Endothelial cell (in vitro differentiated cells): Measurements from ENCODE around the gene PCP2. TPM values are rescaled to one million over a fixed set of nuclear protein-coding genes. Genes with fewer than 3 reads are reported as not detected.

Source experiments
- DNase-seq: peaks from one replicate; pipeline ENCODE4 v3.0.0; 2021; ENCODE audit warnings: low spot score
- H3K27ac Mint-ChIP-seq: one replicate; pipeline ENCODE4 v1.8.0; 2021; ENCODE audit warnings: mixed read lengths, inconsistent platforms; ENCODE audit not compliant: unreplicated experiment
- H3K27me3 Mint-ChIP-seq: one replicate; pipeline ENCODE4 v1.8.0; 2021; ENCODE audit warnings: mild to moderate bottlenecking, moderate library complexity, mixed read lengths, inconsistent platforms; ENCODE audit not compliant: unreplicated experiment
- H3K36me3 Mint-ChIP-seq: one replicate; pipeline ENCODE4 v1.8.0; 2021; ENCODE audit warnings: mild to moderate bottlenecking, low read depth, mixed read lengths, inconsistent platforms; ENCODE audit not compliant: unreplicated experiment
- H3K4me1 Mint-ChIP-seq: one replicate; pipeline ENCODE4 v1.8.0; 2021; ENCODE audit warnings: mild to moderate bottlenecking, mixed read lengths, inconsistent platforms; ENCODE audit not compliant: unreplicated experiment
- H3K4me3 Mint-ChIP-seq: one replicate; pipeline ENCODE4 v1.8.0; 2021; ENCODE audit warnings: mild to moderate bottlenecking, mixed read lengths, inconsistent platforms; ENCODE audit not compliant: unreplicated experiment
- H3K9me3 Mint-ChIP-seq: one replicate; pipeline ENCODE4 v1.8.0; 2021; ENCODE audit warnings: mixed read lengths, inconsistent platforms; ENCODE audit not compliant: unreplicated experiment
- CTCF ChIP-seq: fragments of 200-600 bp; sonication (generic); IDR thresholded peaks from one replicate; pipeline ENCODE4 v1.5.0; 2021; ENCODE audit warnings: antibody characterized with exemption; ENCODE audit not compliant: unreplicated experiment
- total RNA-seq: library from RNA; stranded (reverse); fragmentation: NEBNext Ultra II Directional; extraction: Animal tissue kit (Norgen Biotek cat#: 25700); gene quantifications from one replicate; pipeline ENCODE4 v1.2.1, GENCODE V29; 2021; ENCODE audit not compliant: unreplicated experiment

The PCP2 gene
- total RNA-seq, 1 donor from 2014 or later, result not detected

GRCh38 chr19:7603919-7604318 is 29.6 kb downstream of the PCP2 start:
- Mint-ChIP-seq H3K27ac (no peak overlapping the region), H3K4me3 (no peak overlapping the region)
- DNase-seq, result no peak

GRCh38 chr19:7602935-7603497 is 30.5 kb downstream of the PCP2 start:
- H3K36me3 Mint-ChIP-seq, result peaks cover 3% of the 10 kb centered on the region
- no peaks in the 10 kb centered on the region for H3K9me3 Mint-ChIP-seq
- H3K27ac Mint-ChIP-seq, result no peak overlapping the region
- no peak for TF ChIP-seq CTCF
- no peak for DNase-seq
- H3K4me3 Mint-ChIP-seq, result no peak overlapping the region
- no peaks in the 10 kb centered on the region for H3K4me1 Mint-ChIP-seq
- peaks cover 5% of the 10 kb centered on the region for H3K27me3 Mint-ChIP-seq

More at GRCh38 chr19:7603919-7604318, 29.6 kb downstream of the PCP2 start:
- no peak for TF ChIP-seq CTCF
- Mint-ChIP-seq H3K27me3 (peaks cover 6% of the 10 kb centered on the region), H3K36me3 (peaks cover 3% of the 10 kb centered on the region), H3K9me3 (no peaks in the 10 kb centered on the region), H3K4me1 (no peaks in the 10 kb centered on the region)

- Mint-ChIP-seq H3K27ac (no peak overlapping the region), H3K4me1 (no peaks in the 10 kb centered on the region), H3K9me3 (no peaks in the 10 kb centered on the region), H3K36me3 (peaks cover 3% of the 10 kb centered on the region), H3K27me3 (peaks cover 4% of the 10 kb centered on the region), H3K4me3 (no peak overlapping the region)
- DNase-seq, result no peak
- TF ChIP-seq CTCF, result no peak
These were observed 31.1 kb downstream of the PCP2 start for GRCh38 chr19:7602240-7602934.

GRCh38 chr19:7600721-7601120 is 32.8 kb downstream of the PCP2 start:
- Mint-ChIP-seq H3K27me3 (peaks cover 4% of the 10 kb centered on the region), H3K36me3 (peaks cover 3% of the 10 kb centered on the region), H3K4me3 (peak overlapping the region; percentile 25), H3K9me3 (no peaks in the 10 kb centered on the region), H3K4me1 (no peaks in the 10 kb centered on the region), H3K27ac (no peak overlapping the region)
- no peak for TF ChIP-seq CTCF
- DNase-seq, result no peak

GRCh38 chr19:7598180-7598579 is 35.3 kb downstream of the PCP2 start:
- no peak for DNase-seq
- H3K4me1 Mint-ChIP-seq, result peaks cover 3% of the 10 kb centered on the region
- no peak overlapping the region for H3K4me3 Mint-ChIP-seq
- no peak overlapping the region for H3K27ac Mint-ChIP-seq
- H3K27me3 Mint-ChIP-seq, result peaks cover 7% of the 10 kb centered on the region
- H3K9me3 Mint-ChIP-seq, result no peaks in the 10 kb centered on the region
- peaks cover 4% of the 10 kb centered on the region for H3K36me3 Mint-ChIP-seq
- TF ChIP-seq CTCF, result no peak
